Measurements from ENCODE around the gene NRG2.

DNA sequence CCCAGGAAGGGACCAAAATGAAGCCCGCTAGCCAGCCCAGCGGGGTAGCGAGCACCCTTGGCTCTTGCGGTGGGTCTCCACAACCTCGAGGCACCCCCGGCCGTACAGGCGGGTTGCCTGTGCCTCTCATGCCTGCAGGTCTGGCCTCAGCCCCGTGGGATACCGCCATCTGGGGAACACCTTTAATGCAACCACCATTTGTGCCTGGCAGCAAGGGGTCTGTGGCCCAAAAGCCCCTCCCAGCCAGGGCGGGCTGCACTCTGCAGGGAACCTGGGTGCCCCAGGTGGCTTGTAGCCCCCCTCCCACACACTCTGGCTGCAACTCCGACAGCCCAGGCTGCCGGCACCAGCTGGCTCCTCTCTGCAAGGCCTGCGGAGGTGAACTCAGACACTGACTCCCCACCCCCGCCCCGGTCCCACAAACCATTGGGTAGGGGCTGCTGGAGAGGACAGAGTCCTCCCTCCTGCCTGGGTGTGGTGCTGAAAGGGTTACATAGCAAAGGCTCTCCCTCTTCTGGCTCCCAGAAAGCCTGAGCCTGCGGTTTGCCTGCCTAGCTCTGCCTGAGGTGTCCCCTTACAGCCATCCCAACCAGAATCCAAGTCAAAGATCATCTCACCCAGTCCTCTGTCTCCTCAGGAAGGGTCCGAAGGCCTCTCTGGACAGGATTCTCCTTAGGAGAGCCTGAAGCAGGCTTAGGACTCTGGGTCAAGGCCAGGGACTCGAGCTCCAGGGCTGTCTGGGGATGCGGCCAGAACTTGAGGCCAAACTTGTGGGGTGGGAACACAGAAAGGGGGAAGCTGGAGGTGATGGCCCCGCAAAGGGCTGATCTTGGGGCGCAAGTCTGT is 138.1 kb downstream of the NRG2 start:
- TF ChIP-seq POLR2A (IDR thresholded peaks at IDR 0.05; ENCODE audit: low read depth, low read length) (no peak), POLR2AphosphoS5 (IDR thresholded peaks at IDR 0.05; ENCODE audit: low read depth, low read length) (no peak), TAF1 (IDR thresholded peaks at IDR 0.05; ENCODE audit: borderline replicate concordance, low read depth, low read length) (no peak)
